GM13977 (cell line): ENCODE measurements around the gene FKBP11.

ENCODE experiments used
- DNase-seq: peaks from one replicate; pipeline ENCODE4 v3.0.0; 2012; ENCODE audit warnings: low spot score
- CTCF ChIP-seq: IDR thresholded peaks from 2 replicates; pipeline ENCODE4 v1.5.1; 2012; ENCODE audit warnings: mild to moderate bottlenecking, control low read depth; ENCODE audit not compliant: insufficient read depth; ENCODE audit errors: extremely low read depth, missing control alignments
- in situ Hi-C: fragments of 300-500 bp; cut with MboI; formaldehyde crosslinking; loops from one replicate; pipeline ENCODE4 v1.12.0; 2022; ENCODE audit warnings: low sequenced_read_pairs, low pct_unique_long_range_greater_than_20kb, mixed read lengths, inconsistent platforms; ENCODE audit not compliant: unreplicated experiment

FKBP11 gene

DNA sequence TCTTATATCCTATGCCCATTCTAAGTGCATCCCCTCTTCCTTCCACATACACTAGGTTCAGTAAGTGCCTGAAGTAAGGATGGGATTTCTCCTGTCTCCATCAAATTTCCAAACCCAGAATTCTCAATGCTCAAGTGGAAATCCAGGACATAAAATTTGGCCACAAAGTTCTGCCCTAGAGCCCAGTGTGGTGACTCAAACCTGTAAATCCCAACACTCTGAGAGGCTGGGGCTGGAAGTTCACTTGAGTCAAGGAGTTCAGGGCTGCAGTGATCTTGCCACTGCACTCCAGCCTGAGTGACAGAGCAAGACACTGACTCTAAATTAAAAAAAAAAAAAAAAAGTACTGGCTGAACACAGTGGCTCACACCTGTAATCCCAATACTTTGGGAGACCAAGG is 36.5 kb upstream of the FKBP11 start:
- in situ Hi-C loops: no loop called here
- DNase-seq: no peak
- TF ChIP-seq CTCF: no peak

- no peak for TF ChIP-seq CTCF
- in situ Hi-C loops: no loop called here
- DNase-seq: no peak
Observed at GRCh38 chr12:48961331-48961730, 36.0 kb upstream of the FKBP11 start.

- no peak for DNase-seq
- in situ Hi-C loops: no loop called here
- no peak for TF ChIP-seq CTCF
Observed at GRCh38 chr12:48960834-48961233, 35.5 kb upstream of the FKBP11 start.

DNA sequence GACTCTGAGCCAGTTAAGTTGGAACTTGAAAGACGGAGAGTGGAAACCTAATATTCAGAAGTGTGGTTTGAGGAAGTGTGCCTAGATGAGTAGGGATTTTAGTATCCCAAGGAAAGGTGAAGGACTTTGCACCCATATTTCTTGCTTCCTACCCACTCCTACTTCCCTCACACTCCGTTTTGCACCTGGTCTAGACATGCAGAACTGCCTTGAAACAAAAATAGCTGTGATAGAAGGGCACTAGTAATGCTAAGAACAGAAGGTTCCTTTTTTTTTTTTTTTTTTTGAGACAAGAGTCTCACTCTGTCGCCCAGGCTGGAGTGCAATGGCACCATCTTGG is 32.7 kb upstream of the FKBP11 start:
- no peak for TF ChIP-seq CTCF
- DNase-seq: no peak
- in situ Hi-C loops: no loop called here

GRCh38 chr12:48957141-48958048 is 32.1 kb upstream of the FKBP11 start, which contains the start of gene ARF3:
TSS of gene ARF3 (minus strand) at chr12:48957487. CDS start at chr12:48941095, 16,392 bp downstream.
- in situ Hi-C loops: no loop called here

More at GRCh38 chr12:48957141-48958048, 32.1 kb upstream of the FKBP11 start, which contains the start of gene ARF3:
- DNase-seq: peak; percentile 95
- TF ChIP-seq CTCF: no peak
